Inferior parietal cortex (tissue), 1 donor: Measurements from ENCODE around the gene PRKCB.

Experiments
- DNase-seq: peaks from one replicate; pipeline ENCODE4 v3.0.0-alpha.2; 2016; ENCODE audit errors: extremely low spot score

The PRKCB gene

GRCh38 chr16:24049113-24049512, 213.3 kb downstream of the PRKCB start:
- no peak for DNase-seq

GRCh38 chr16:24051125-24051524, 215.3 kb downstream of the PRKCB start:
- DNase-seq: no peak

GRCh38 chr16:24052329-24053098, 216.7 kb downstream of the PRKCB start:
- no peak for DNase-seq

- DNase-seq: no peak
Measured at GRCh38 chr16:24053099-24053946, 217.5 kb downstream of the PRKCB start.

- DNase-seq: no peak
Measured at GRCh38 chr16:24054741-24055491, 219.1 kb downstream of the PRKCB start.

- DNase-seq: no peak
Measured at GRCh38 chr16:24062270-24062817, 226.6 kb downstream of the PRKCB start.

GRCh38 chr16:24069036-24069590, 233.3 kb downstream of the PRKCB start:
- DNase-seq: no peak

GRCh38 chr16:24070851-24071250, 235.1 kb downstream of the PRKCB start:
- peak; percentile 60 for DNase-seq

- no peak for DNase-seq
Measured at GRCh38 chr16:24071666-24072360, 236.0 kb downstream of the PRKCB start.

- DNase-seq: no peak
Measured at GRCh38 chr16:24073321-24073720, 237.5 kb downstream of the PRKCB start.

- DNase-seq: no peak
Measured at GRCh38 chr16:24074574-24074973, 238.8 kb downstream of the PRKCB start.

GRCh38 chr16:24075302-24075701, 239.5 kb downstream of the PRKCB start:
- no peak for DNase-seq

- DNase-seq: peak; percentile 36
Measured at GRCh38 chr16:24075931-24076716, 240.3 kb downstream of the PRKCB start.

GRCh38 chr16:24077292-24077691, 241.5 kb downstream of the PRKCB start:
- DNase-seq: no peak

- DNase-seq: no peak
Measured at GRCh38 chr16:24077966-24078365, 242.2 kb downstream of the PRKCB start.

GRCh38 chr16:24085666-24086065, 249.9 kb downstream of the PRKCB start:
- DNase-seq: no peak

GRCh38 chr16:24087891-24088410, 252.2 kb downstream of the PRKCB start:
- DNase-seq: peak; percentile 47

GRCh38 chr16:24088767-24089166, 253.0 kb downstream of the PRKCB start:
- no peak for DNase-seq

GRCh38 chr16:24091125-24091524, 255.3 kb downstream of the PRKCB start:
- no peak for DNase-seq

- DNase-seq: no peak
Measured at GRCh38 chr16:24093049-24093448, 257.3 kb downstream of the PRKCB start.
